Cerebellar nuclear complex (tissue), 1 donor: ENCODE data around the gene PRR19.
"Not testable (repeated sequence)": the region's sequence is repeated elsewhere in the genome, so short reads cannot be mapped to it uniquely, and the experiment has no call there.

ENCODE experiments used
- DNase-seq, 2 experiments: peaks; one replicate each; lab custom pipeline; 2025; lab: John Stamatoyannopoulos, UW

Gene PRR19

GRCh38 chr19:42325896-42326771 is 24.2 kb downstream of the PRR19 start:
- no peak for DNase-seq

- DNase-seq, result no peak
These were observed 25.0 kb downstream of the PRR19 start for GRCh38 chr19:42326969-42327368.

GRCh38 chr19:42327381-42327780 is 25.4 kb downstream of the PRR19 start:
- DNase-seq, result no peak

DNA sequence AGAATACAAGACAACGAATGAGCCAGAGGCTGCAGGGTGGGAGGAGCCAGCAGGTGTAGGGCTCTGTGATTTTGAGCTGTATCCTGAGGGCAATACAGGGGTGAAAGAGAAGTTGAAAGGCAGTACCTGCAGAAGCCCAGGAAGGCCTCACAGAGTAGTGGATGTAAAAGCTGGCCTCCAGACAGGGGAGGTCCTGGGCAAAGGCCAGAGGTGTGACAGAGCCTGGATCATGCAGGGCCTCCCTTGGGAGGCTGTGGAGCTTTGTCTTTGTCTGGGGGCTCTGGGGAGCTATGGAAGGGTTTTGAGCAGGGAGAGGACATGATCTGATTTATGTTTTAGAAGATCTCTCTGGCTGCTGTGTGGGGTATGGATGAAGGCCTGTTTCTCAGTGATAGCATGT is 26.2 kb downstream of the PRR19 start:
- no peak for DNase-seq

DNA sequence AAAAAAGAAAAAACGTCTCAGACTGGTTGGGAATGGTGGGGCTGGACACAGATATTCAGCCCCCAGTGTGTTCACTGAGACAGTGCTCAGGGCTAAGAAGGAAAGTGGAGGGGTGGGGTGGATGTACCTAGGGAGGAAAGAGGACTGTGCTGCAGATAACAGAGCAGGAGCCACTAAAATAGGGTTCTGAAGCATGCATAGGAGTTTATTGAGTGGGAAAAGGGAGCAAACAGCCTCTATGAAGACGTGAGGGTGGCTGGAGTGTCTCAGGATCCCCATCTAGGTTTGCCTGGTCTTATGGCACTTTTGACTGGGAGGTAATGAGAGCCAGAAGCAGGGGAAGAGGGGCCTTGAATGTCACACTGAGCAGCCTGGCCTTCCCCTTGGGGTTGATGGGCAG is 26.9 kb downstream of the PRR19 start:
- no peak for DNase-seq

- DNase-seq, result no peak
These were observed 28.3 kb downstream of the PRR19 start for GRCh38 chr19:42330241-42330711.

- not testable (repeated sequence) for DNase-seq
These were observed 29.4 kb downstream of the PRR19 start for GRCh38 chr19:42331333-42331732.

DNA sequence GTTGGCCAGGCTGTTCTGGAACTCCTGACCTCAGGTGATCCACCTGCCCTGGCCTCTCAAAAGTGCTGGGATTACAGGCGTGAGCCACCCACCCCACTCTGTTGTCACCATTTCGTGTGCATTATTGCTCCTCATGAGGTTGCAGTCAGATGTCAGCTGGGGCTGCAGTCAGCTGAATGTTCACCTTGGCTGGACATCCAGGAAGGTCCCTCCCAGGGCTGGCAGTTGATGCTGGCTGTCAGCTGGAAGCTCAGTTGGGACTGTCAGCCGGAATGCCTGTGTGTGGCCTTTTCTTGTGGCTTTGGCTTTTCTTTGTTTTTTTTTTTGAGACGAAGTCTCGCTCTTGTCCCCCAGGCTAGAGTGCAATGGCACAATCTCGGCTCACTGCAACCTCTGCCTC is 30.1 kb downstream of the PRR19 start:
- DNase-seq, result peak in 1 of 2 experiments; percentile 21

GRCh38 chr19:42333018-42333417 is 31.1 kb downstream of the PRR19 start:
- no peak for DNase-seq

GRCh38 chr19:42333975-42334696 is 32.2 kb downstream of the PRR19 start:
- DNase-seq, result no peak

DNA sequence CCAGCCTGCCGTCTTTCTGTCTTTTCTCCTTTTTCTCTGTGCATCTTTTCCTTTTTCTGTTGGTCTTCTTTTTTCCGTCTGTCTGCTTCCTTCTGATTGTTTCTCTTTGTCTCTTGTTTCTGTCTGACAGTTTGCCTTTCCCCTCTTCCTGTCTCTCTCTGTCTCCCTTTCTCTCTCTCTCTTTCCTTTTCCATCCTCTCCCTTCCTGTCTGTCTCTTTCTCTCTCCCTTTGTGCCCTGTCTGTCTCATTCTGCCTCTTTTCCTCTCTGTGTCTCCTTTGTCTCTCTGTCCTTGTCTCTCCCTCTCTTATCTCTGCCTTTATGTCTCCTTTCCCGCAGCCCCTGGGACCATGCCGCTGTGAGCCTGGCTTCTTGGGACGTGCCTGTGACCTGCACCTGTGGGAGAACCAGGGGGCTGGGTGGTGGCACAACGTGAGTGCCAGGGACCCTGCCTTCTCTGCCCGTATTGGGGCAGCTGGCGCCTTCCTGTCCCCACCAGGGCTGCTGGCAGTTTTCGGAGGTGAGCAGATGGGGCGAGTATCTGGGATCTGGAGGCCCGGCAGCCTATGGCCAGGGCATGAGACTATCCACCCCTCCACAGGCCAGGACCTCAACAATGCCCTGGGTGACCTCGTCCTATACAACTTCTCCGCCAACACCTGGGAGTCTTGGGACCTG is 32.9 kb downstream of the PRR19 start:
- peak in 1 of 2 experiments; percentile 4 for DNase-seq

- DNase-seq, result no peak
These were observed 33.5 kb downstream of the PRR19 start for GRCh38 chr19:42335374-42335936.

- no peak for DNase-seq
These were observed 34.0 kb downstream of the PRR19 start for GRCh38 chr19:42335971-42336370.

DNA sequence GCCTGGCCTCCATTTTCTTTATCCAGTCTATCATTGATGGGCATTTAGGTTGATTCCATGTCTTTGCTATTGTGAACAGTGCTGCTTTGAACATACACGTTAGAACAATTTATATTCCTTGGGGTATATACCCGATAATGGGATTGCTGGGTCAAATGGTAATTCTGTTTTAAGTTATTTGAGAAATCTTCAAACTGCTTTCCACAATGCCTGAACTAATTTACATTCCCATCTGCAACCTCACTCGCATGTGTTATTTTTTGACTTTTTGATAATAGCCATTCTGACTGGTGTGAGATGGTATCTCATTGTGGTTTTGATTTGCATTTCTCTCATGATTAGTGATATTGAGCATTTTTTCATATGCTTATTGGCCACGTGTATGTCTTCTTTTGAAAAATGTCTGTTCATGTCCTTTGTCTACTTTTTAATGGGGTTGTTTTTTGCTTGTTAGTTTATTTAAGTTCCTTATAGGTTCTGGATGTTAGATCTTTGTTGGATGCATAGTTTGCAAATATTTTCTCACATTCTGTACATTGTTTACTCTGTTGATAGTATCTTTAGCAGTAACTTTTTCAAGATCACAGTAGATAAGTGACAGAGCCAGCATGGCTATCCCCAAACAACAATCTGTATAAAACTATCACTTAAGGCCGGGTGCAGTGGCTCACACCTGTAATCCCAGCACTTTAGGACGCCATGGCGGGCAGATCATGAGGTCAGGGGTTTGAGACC is 37.4 kb downstream of the PRR19 start:
- not testable (repeated sequence) for DNase-seq

- not testable (repeated sequence) for DNase-seq
These were observed 38.0 kb downstream of the PRR19 start for GRCh38 chr19:42339922-42340321.

DNA sequence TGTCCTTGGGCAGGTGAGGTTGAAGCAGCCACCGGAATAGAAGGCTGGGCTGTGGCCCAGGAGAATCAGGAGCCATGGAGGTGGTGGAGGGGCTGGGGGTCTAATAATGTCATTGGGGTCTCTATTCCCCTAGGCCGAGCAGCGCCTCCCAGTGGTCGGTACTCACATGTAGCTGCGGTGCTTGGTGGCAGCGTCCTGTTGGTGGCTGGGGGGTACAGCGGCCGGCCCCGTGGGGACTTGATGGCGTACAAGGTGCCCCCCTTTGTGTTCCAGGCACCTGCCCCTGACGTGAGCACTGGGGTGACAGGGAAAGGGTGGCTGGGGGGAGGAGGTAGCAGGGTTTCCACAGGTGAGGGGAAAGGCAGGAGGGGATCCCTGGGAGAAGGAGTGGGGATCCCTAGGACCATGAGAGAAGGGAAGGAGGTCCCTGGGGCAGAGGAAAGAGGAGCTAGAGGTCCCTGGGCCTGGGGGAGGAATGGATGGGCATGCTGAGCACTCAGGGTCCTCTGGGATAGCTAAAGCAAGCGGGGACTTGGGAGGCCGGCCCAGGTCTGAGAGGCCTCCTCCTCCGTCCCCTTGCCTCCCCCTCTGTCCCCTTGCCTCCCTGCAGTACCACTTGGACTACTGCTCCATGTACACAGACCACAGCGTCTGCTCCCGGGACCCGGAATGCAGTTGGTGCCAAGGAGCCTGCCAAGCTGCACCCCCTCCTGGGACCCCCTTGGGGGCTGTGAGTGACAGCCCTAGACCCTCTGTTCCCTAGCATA is 41.6 kb downstream of the PRR19 start:
- DNase-seq, result no peak

- DNase-seq, result no peak
These were observed 42.5 kb downstream of the PRR19 start for GRCh38 chr19:42344336-42344893.

DNA sequence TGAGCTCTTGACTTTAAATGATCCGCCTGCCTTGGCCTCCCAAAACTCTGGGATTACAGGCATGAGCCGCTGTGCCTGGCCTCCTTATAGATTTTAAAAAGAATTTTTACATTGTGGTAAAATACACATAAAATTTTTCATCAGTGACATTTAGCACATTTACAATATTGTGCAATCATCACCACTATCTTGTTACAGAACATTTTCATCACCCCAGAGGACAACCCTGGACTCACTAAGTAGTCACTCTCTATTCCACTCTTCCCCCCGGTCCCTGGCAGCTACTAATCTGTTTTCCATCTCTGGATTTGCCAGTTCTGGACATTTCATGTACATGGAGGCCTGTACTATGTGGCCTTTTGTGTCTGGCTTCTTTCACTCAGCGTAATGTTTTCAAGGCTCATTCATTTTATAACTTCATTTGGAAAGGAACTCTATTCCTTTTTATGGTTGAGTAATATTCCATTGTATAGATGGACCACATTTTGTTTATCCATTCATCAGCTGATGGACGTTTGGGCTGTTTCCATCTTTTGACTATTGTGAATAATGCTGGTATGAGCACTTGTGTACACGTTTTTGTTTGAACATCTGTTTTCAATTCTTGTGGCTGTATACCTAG is 43.4 kb downstream of the PRR19 start:
- DNase-seq, result no peak

GRCh38 chr19:42348211-42348610 is 46.3 kb downstream of the PRR19 start:
- no peak for DNase-seq
